AG09309 (cell line): Measurements from ENCODE around the gene AFAP1.

Experiments used
- DNase-seq: peaks from one replicate; pipeline ENCODE4 v3.0.0-alpha.2; 2010; ENCODE audit warnings: low read depth
- H3K4me3 ChIP-seq: 2 replicates; pipeline ENCODE4 v1.5.1; 2011; ENCODE audit warnings: mild to moderate bottlenecking, low read depth, low read length, moderate library complexity; ENCODE audit not compliant: control insufficient read depth
- CTCF ChIP-seq: IDR thresholded peaks from 2 replicates; pipeline ENCODE4 v1.5.1; 2011; ENCODE audit warnings: mild to moderate bottlenecking, low read depth, low read length, inconsistent platforms; ENCODE audit not compliant: insufficient read depth, control insufficient read depth; ENCODE audit errors: missing control alignments

The AFAP1 gene

GRCh38 chr4:7831330-7831729, 108.3 kb downstream of the AFAP1 start:
- no peak for DNase-seq
- TF ChIP-seq CTCF = no peak

DNA sequence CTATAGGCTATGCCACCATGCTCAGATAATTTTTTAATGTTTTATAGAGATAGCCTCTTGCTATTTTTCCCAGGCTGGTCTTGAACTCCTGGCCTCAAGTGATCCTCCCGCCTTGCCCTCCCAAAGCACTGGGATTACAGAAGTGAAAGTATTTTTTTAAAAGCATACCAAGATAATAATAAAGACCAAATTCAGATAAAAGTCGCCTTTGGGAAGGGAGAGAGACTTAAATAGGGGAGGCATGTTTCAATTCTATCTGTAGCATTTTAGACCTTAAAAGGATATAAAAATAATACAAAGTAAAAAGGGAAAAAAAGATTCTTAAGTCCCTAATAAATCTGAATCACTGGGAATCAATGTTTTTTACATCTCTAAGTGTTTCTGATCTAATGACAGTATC, 108.9 kb downstream of the AFAP1 start:
- H3K4me3 ChIP-seq = no peak overlapping the region
- TF ChIP-seq CTCF = no peak
- no peak for DNase-seq

More at GRCh38 chr4:7831330-7831729, 108.3 kb downstream of the AFAP1 start:
- H3K4me3 ChIP-seq = no peak overlapping the region

- no peak for DNase-seq
- TF ChIP-seq CTCF = no peak
- no peak overlapping the region for H3K4me3 ChIP-seq
These were observed 109.7 kb downstream of the AFAP1 start for GRCh38 chr4:7829652-7830580.

DNA sequence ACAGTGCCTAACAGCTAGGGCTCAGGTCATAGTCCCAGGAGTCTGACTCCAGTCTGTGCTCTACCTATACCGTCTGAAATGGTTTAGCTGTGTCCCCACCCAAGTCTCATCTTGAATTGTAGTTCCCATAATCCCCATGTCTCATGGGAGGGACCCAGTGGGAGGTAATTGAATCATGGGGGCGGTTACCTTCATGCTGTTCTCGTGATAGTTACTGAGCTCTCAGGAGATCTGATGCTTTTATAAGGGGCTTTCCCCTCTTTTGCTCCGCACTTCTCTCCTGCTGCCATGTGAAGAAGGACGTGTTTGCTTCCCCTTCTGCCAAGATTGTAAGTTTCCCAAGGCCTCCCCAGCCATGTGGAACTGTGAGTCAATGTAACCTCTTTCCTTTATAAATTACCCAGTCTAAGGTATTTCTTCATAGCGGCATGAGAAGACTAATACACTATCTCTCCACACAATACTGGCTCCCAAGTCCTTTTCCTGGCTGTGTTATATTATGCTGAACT, 110.8 kb downstream of the AFAP1 start:
- DNase-seq = peak; percentile 77
- H3K4me3 ChIP-seq = no peak overlapping the region
- no peak for TF ChIP-seq CTCF

- DNase-seq = peak; percentile 99
- H3K4me3 ChIP-seq = peak overlapping the region; percentile 23
- TF ChIP-seq CTCF = no peak
These were observed 111.5 kb downstream of the AFAP1 start for GRCh38 chr4:7828011-7828720.

DNA sequence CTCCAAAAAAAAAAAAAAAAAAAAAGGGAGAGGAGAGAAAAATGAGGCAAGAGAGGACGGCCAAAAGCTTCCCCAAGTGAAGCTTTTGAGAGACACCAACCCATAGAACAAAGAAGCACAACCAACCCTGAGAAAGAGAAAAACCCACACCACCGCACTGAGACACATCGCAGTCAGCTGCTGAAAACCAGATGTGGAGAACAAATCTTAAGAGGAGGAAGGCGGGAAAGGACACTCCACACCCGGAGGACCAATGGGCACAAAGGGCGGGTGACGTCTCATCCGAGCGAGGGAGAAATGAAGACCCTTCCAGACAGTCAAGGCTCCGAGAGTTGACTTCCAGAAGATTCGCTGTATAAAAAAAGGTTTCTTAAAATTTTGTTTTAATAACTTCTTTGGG, 112.1 kb downstream of the AFAP1 start:
- no peak overlapping the region for H3K4me3 ChIP-seq
- TF ChIP-seq CTCF = no peak
- DNase-seq = no peak
